Epithelial cell of proximal tubule (primary cell): ENCODE results near the gene PRCC. TPM values are rescaled to one million over a fixed set of nuclear protein-coding genes. Genes with fewer than 3 reads are reported as not detected.
A peak's percentile ranks its signal among the peaks of the same experiment; 100 is the strongest.

ENCODE experiments used
- DNase-seq: peaks from one replicate; pipeline ENCODE4 v3.0.0-alpha.2; 2011; ENCODE audit warnings: low read depth
- H3K4me3 ChIP-seq: 2 replicates; pipeline ENCODE4 v1.5.1; 2011; ENCODE audit warnings: low read depth, mild to moderate bottlenecking, low read length
- total RNA-seq: library from RNA; depleted of rRNA; stranded (reverse); fragments of >200 nt; gene quantifications from 2 replicates; pipeline ENCODE4 v1.2.3, GENCODE V29; 2015
- TF ChIP-seq, protein P1 (sequence below): conservative IDR thresholded peaks from 2 replicates; pipeline ENCODE4 v1.5.1; 2012; ENCODE audit warnings: low read depth, mild to moderate bottlenecking, low read length

Gene PRCC
- total RNA-seq, 1 donor from 2014 or later = 49.5 TPM

GRCh38 chr1:156840186-156840897 lies 73.0 kb downstream of the PRCC start:
- H3K4me3 ChIP-seq = no peak overlapping the region
- TF ChIP-seq, protein P1, sequence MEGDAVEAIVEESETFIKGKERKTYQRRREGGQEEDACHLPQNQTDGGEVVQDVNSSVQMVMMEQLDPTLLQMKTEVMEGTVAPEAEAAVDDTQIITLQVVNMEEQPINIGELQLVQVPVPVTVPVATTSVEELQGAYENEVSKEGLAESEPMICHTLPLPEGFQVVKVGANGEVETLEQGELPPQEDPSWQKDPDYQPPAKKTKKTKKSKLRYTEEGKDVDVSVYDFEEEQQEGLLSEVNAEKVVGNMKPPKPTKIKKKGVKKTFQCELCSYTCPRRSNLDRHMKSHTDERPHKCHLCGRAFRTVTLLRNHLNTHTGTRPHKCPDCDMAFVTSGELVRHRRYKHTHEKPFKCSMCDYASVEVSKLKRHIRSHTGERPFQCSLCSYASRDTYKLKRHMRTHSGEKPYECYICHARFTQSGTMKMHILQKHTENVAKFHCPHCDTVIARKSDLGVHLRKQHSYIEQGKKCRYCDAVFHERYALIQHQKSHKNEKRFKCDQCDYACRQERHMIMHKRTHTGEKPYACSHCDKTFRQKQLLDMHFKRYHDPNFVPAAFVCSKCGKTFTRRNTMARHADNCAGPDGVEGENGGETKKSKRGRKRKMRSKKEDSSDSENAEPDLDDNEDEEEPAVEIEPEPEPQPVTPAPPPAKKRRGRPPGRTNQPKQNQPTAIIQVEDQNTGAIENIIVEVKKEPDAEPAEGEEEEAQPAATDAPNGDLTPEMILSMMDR = no peak

GRCh38 chr1:156840898-156841279 lies 73.6 kb downstream of the PRCC start:
- H3K4me3 ChIP-seq = no peak overlapping the region
- no peak for DNase-seq
- TF ChIP-seq, protein P1 = no peak

More at GRCh38 chr1:156840186-156840897, 73.0 kb downstream of the PRCC start:
- no peak for DNase-seq

DNA sequence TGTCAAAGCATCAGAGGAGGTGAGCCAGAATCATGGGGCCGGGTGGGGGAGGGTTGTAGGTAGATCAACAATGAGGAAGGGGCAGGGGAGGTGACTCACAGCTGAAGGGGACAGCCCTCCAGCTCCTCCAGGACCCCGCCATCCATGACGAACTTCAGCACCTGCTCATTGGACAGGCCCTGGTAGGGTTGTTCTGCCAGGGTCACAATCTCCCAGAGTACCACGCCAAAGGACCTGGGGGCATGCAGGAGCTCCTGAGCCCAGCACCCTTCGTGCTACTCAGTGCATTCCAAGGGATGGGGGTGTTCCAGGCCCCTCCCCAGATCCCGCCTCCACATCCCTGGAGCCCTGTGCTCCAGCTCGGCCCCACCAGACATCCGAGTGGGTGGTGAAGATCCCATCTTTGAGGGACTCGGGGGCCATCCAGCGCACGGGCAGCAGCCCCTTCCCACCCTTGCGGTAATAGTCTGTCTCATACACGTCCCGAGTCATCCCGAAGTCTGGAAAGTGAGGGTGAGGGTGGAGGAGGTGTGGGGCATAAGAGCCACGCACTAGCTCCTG lies 74.0 kb downstream of the PRCC start:
- TF ChIP-seq, protein P1 = no peak
- DNase-seq = no peak
- H3K4me3 ChIP-seq = no peak overlapping the region

DNA sequence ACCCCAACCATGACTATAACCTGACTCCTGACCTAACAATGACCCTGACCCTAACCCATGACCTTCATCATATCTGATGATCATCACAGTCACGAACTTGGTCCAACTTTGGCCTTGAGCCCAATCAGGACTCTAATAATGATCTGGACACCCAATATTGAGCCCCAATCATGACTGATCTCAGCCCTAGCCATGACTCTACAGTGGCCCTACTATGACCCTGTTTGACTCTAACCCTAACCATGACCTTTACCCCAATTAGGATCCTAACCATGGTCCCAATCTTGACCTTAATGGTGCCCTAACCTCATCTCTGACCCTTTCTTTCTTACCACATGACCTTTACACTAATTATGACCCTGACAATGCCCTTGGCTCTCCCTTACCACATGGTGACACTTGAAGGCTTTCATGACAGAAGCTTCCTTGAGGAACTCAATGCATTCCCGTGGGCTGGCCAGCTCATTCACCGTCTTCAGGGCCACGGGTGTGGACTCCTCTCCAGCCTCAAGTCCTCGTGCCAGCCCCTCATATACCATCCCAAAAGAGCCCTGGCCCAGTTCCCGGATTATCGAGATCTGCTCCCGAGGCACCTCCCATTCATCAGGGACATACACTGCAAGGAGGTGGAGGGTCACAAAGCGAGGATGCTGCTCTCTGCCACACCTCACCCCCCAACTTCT lies 75.4 kb downstream of the PRCC start:
- no peak for DNase-seq
- H3K4me3 ChIP-seq = no peak overlapping the region
- TF ChIP-seq, protein P1 = no peak

DNA sequence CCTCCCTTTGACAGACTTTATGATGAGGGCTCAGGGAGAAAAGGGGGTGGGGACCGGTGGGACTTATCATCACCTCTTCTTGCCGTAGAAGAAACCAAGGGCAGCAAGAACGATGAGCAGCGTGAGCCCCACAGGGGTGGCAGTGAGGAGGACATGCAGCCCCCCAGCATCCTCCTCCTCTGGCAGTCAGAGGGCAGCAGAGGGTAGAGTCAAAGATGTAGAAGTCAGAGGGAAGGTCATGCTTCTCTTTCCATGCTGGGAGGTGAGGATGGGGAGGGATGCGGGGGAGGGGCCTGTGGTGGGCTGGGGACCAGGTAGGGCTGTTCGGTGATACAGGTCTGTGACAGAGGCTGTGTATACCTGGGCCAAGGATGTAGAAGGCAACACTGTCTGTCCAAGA lies 76.8 kb downstream of the PRCC start:
- no peak overlapping the region for H3K4me3 ChIP-seq
- TF ChIP-seq, protein P1 = peak; percentile 3
- DNase-seq = no peak

- DNase-seq = no peak
- TF ChIP-seq, protein P1 = no peak
- no peak overlapping the region for H3K4me3 ChIP-seq
These were observed 77.3 kb downstream of the PRCC start for GRCh38 chr1:156844638-156845037.
